Measurements from ENCODE around the gene ARHGEF9.

The ARHGEF9 gene

DNA sequence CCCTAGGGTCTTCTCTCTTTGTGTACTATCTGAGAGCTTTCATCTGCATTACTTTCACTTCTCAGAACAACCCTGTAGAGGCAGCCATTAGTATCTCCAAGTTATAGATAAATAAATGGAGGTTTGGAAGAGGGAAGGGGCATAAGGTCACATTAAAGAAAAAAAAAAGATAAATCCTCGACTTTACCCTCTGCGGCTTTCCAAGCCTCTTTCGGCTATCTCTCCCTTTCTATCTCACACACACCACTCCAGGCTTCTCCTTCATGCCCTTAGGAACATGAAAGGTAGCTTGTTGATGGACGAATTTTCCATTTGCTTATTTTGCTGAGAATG lies 660 bp upstream of the ARHGEF9 start:
- no peak overlapping the region for H3K27ac ChIP-seq (ENCODE audit: low read depth, low read length)
- no peaks in the 10 kb centered on the region for H3K9me2 ChIP-seq (replicated peaks; ENCODE audit: insufficient read depth, low read length)
- no peak overlapping the region for H3K9ac ChIP-seq (ENCODE audit: low read length)
- no peak overlapping the region for H3K4me2 ChIP-seq (ENCODE audit: low read depth, low read length, poor library complexity, severe bottlenecking)
- H3K27me3 ChIP-seq (ENCODE audit: low read length): no peaks in the 10 kb centered on the region
- no peak overlapping the region for H3K4me3 ChIP-seq (ENCODE audit: insufficient read depth, low read length, poor library complexity, severe bottlenecking)
- H4K20me1 ChIP-seq (ENCODE audit: low read depth, low read length): no peaks in the 10 kb centered on the region
- no peaks in the 10 kb centered on the region for H3K79me2 ChIP-seq (ENCODE audit: insufficient read depth, low read length)
- H3F3A ChIP-seq (ENCODE audit: insufficient read depth): no peaks in the 10 kb centered on the region
- no peaks in the 10 kb centered on the region for H3K9me3 ChIP-seq (ENCODE audit: insufficient read depth, low read length)
- TF ChIP-seq, protein P1, sequence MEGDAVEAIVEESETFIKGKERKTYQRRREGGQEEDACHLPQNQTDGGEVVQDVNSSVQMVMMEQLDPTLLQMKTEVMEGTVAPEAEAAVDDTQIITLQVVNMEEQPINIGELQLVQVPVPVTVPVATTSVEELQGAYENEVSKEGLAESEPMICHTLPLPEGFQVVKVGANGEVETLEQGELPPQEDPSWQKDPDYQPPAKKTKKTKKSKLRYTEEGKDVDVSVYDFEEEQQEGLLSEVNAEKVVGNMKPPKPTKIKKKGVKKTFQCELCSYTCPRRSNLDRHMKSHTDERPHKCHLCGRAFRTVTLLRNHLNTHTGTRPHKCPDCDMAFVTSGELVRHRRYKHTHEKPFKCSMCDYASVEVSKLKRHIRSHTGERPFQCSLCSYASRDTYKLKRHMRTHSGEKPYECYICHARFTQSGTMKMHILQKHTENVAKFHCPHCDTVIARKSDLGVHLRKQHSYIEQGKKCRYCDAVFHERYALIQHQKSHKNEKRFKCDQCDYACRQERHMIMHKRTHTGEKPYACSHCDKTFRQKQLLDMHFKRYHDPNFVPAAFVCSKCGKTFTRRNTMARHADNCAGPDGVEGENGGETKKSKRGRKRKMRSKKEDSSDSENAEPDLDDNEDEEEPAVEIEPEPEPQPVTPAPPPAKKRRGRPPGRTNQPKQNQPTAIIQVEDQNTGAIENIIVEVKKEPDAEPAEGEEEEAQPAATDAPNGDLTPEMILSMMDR (IDR thresholded peaks at IDR 0.05; ENCODE audit: insufficient read depth, low read length, poor library complexity, severe bottlenecking): no peak
- no peak for TF ChIP-seq EZH2phosphoT487 (conservative IDR thresholded peaks at IDR 0.05; ENCODE audit: low read length)
- H3K36me3 ChIP-seq (ENCODE audit: low read length): no peaks in the 10 kb centered on the region
- no peak overlapping the region for H2AFZ ChIP-seq (ENCODE audit: low read depth, low read length, severe bottlenecking)

DNA sequence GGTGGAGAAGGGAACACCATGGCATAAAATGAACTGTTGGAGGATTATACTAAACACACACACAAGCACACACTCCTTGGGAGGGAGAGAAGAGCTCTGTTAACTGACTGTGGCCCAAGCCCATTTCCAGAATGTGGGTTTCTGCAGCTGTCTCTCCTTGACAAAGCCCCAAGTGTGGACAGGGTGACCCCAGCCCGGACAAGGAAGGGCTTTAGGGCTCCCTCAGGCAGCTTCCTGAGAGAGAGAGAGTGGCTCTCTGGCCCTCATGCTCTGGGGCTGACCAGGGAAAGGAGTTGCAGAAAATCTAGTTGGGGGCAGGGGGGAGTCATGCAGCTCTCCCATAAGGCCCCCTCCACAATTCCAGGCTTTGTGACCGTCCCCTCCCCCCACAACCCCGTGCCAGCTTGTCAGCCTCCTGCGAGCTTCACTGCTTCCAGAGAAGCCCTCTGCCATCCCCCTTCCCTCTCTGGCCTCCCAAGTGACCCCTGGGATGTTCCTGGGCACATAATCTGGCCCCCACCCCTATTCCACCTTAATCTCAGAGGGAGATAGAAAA lies 590 bp downstream of the ARHGEF9 start:
- Histone ChIP-seq H3K9ac (ENCODE audit: low read length) (no peak overlapping the region), H3K79me2 (ENCODE audit: insufficient read depth, low read length) (no peaks in the 10 kb centered on the region), H3K27me3 (ENCODE audit: low read length) (no peaks in the 10 kb centered on the region), H3K36me3 (ENCODE audit: low read length) (no peaks in the 10 kb centered on the region), H3K9me2 (replicated peaks; ENCODE audit: insufficient read depth, low read length) (no peaks in the 10 kb centered on the region), H3K4me3 (ENCODE audit: insufficient read depth, low read length, poor library complexity, severe bottlenecking) (no peak overlapping the region), H2AFZ (ENCODE audit: low read depth, low read length, severe bottlenecking) (no peak overlapping the region), H3K27ac (ENCODE audit: low read depth, low read length) (no peak overlapping the region), H4K20me1 (ENCODE audit: low read depth, low read length) (no peaks in the 10 kb centered on the region), H3F3A (ENCODE audit: insufficient read depth) (no peaks in the 10 kb centered on the region), H3K9me3 (ENCODE audit: insufficient read depth, low read length) (no peaks in the 10 kb centered on the region), H3K4me2 (ENCODE audit: low read depth, low read length, poor library complexity, severe bottlenecking) (no peak overlapping the region)
- no peak for TF ChIP-seq EZH2phosphoT487 (conservative IDR thresholded peaks at IDR 0.05; ENCODE audit: low read length)
- TF ChIP-seq, protein P1 (IDR thresholded peaks at IDR 0.05; ENCODE audit: insufficient read depth, low read length, poor library complexity, severe bottlenecking): no peak

DNA sequence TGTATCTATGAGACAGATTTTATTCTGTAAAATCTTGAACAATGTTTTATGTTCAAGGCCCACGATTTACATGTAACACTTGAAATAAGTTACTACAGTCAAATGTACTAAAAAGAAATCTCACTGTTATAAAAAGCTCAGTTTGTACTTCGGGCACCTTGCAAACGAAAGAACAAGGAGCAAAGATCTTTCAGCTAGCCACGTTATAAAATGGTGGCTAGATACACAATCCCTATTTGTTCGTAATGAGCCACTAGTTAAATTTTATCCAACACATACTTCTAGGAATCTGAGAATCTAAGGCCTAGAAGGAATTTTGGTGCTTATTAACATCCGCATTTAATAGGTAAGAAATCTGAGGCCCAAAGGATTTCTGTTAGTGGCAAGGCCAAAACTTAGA lies 2.5 kb downstream of the ARHGEF9 start:
- H3K9ac ChIP-seq (ENCODE audit: low read length): no peak overlapping the region
- no peak overlapping the region for H2AFZ ChIP-seq (ENCODE audit: low read depth, low read length, severe bottlenecking)
- no peaks in the 10 kb centered on the region for H3K36me3 ChIP-seq (ENCODE audit: low read length)
- H3K79me2 ChIP-seq (ENCODE audit: insufficient read depth, low read length): no peaks in the 10 kb centered on the region
- no peaks in the 10 kb centered on the region for H3K27me3 ChIP-seq (ENCODE audit: low read length)
- no peaks in the 10 kb centered on the region for H3K9me2 ChIP-seq (replicated peaks; ENCODE audit: insufficient read depth, low read length)
- no peaks in the 10 kb centered on the region for H4K20me1 ChIP-seq (ENCODE audit: low read depth, low read length)
- no peak overlapping the region for H3K4me2 ChIP-seq (ENCODE audit: low read depth, low read length, poor library complexity, severe bottlenecking)
- no peak overlapping the region for H3K4me3 ChIP-seq (ENCODE audit: insufficient read depth, low read length, poor library complexity, severe bottlenecking)
- no peaks in the 10 kb centered on the region for H3F3A ChIP-seq (ENCODE audit: insufficient read depth)
- no peak overlapping the region for H3K27ac ChIP-seq (ENCODE audit: low read depth, low read length)
- no peak for TF ChIP-seq EZH2phosphoT487 (conservative IDR thresholded peaks at IDR 0.05; ENCODE audit: low read length)
- TF ChIP-seq, protein P1 (IDR thresholded peaks at IDR 0.05; ENCODE audit: insufficient read depth, low read length, poor library complexity, severe bottlenecking): no peak
- H3K9me3 ChIP-seq (ENCODE audit: insufficient read depth, low read length): no peaks in the 10 kb centered on the region
